ENCODE data around the gene GNB5. TPM values are rescaled to one million over a fixed set of nuclear protein-coding genes. Genes with fewer than 3 reads are reported as not detected.
A peak's percentile ranks its signal among the peaks of the same experiment; 100 is the strongest.

Gene GNB5
- polyA plus RNA-seq, 1 donor from 2014 or later, result 89.6 TPM

- Histone ChIP-seq H3K9ac (ENCODE audit: low read length) (no peak overlapping the region), H3K27ac (ENCODE audit: low read length) (no peak overlapping the region), H2AFZ (ENCODE audit: low read depth, low read length) (no peak overlapping the region), H3K27me3 (ENCODE audit: insufficient read depth, low read depth, low read length) (no peaks in the 10 kb centered on the region), H4K20me1 (ENCODE audit: insufficient read depth) (no peaks in the 10 kb centered on the region), H3K79me2 (replicated peaks; ENCODE audit: insufficient read depth, low read length) (peaks cover under 1% of the 10 kb centered on the region), H3K4me2 (ENCODE audit: low read length) (no peak overlapping the region), H3K36me3 (ENCODE audit: insufficient read depth, low read length) (no peaks in the 10 kb centered on the region), H3K9me2 (ENCODE audit: insufficient read depth, low read length) (no peaks in the 10 kb centered on the region), H3K4me3 (ENCODE audit: low read length) (no peak overlapping the region), H3F3A (ENCODE audit: insufficient read depth, low read length, poor library complexity, severe bottlenecking) (no peaks in the 10 kb centered on the region), H3K9me3 (ENCODE audit: low read length) (no peaks in the 10 kb centered on the region)
- TF ChIP-seq RAD21 (conservative IDR thresholded peaks at IDR 0.05) (peak; percentile 61), REST (IDR thresholded peaks at IDR 0.05; ENCODE audit: borderline replicate concordance) (no peak), SMC3 (conservative IDR thresholded peaks at IDR 0.05; ENCODE audit: poor library complexity) (peak; percentile 52), CTCF (IDR thresholded peaks at IDR 0.05; ENCODE audit: poor library complexity, severe bottlenecking) (peak; percentile 68)
These were observed 7.5 kb downstream of the GNB5 start for GRCh38 chr15:52183562-52184173.

DNA sequence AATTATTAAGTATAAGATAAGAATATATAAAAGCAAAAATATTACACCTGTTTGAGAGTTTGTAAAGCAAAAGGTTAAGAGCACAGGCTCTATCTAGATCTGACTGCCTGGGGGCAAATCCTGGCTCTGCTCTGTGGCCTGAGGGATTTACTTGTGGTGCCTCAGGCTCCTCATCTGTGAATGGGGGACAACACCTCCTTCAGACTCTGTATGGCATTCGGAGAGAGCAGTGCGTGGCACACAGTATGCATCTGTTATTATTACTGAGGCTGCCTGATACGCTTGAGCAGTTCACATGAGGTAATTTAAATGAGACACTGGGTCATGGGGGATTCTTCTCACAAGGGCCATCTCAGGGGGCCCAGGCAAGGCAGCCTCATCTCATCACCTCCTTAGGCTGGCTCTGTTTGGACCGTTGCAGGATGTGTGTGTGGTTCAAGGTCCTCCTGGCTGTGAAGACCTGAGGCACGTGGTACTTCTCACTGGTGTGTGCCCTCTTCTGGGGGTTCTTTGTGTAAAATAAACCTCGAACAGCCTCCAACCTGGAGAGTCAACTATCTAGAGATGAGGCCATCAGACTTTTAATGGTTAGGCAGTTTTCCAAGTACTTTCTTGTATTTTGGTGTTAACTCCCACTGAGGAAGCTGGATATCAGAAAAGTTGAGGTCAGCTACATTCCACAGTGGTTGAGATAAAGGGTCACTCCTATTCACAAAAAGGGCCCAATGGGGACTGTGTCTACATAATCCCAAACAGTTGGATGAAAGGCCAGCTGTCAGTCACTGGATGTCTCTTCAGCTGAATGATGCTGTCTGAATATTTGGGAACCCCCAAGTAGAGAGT, 9.0 kb downstream of the GNB5 start:
- no peak overlapping the region for H3K27ac ChIP-seq (ENCODE audit: low read length)
- no peaks in the 10 kb centered on the region for H3K9me2 ChIP-seq (ENCODE audit: insufficient read depth, low read length)
- no peak overlapping the region for H3K4me3 ChIP-seq (ENCODE audit: low read length)
- H3K27me3 ChIP-seq (ENCODE audit: insufficient read depth, low read depth, low read length), result no peaks in the 10 kb centered on the region
- H2AFZ ChIP-seq (ENCODE audit: low read depth, low read length), result no peak overlapping the region
- peaks cover 13% of the 10 kb centered on the region for H3K79me2 ChIP-seq (replicated peaks; ENCODE audit: insufficient read depth, low read length)
- H3K9ac ChIP-seq (ENCODE audit: low read length), result no peak overlapping the region
- TF ChIP-seq TAF1 (IDR thresholded peaks at IDR 0.05; ENCODE audit: low read depth) (no peak), MXI1 (conservative IDR thresholded peaks at IDR 0.05; ENCODE audit: poor library complexity, severe bottlenecking) (no peak), RAD21 (conservative IDR thresholded peaks at IDR 0.05) (no peak), POLR2AphosphoS5 (IDR thresholded peaks at IDR 0.05) (no peak), EP300 (conservative IDR thresholded peaks at IDR 0.05; ENCODE audit: poor library complexity, severe bottlenecking) (no peak), CTCF (IDR thresholded peaks at IDR 0.05; ENCODE audit: poor library complexity, severe bottlenecking) (no peak), REST (IDR thresholded peaks at IDR 0.05; ENCODE audit: borderline replicate concordance) (no peak), SMC3 (conservative IDR thresholded peaks at IDR 0.05; ENCODE audit: poor library complexity) (no peak), EZH2 (IDR thresholded peaks at IDR 0.05; ENCODE audit: borderline replicate concordance, insufficient read depth, low read length, poor library complexity, severe bottlenecking) (no peak)
- no peaks in the 10 kb centered on the region for H3K36me3 ChIP-seq (ENCODE audit: insufficient read depth, low read length)
- no peaks in the 10 kb centered on the region for H4K20me1 ChIP-seq (ENCODE audit: insufficient read depth)
- no peaks in the 10 kb centered on the region for H3K9me3 ChIP-seq (ENCODE audit: low read length)
- no peaks in the 10 kb centered on the region for H3F3A ChIP-seq (ENCODE audit: insufficient read depth, low read length, poor library complexity, severe bottlenecking)
- H3K4me2 ChIP-seq (ENCODE audit: low read length), result no peak overlapping the region

Measured in neural cell (in vitro differentiated cells).